Measurements from ENCODE around the gene LOC128125822.

Gene LOC128125822

GRCh38 chr6:63558278-63558677 lies 14.0 kb upstream of the LOC128125822 start:
- DNase-seq = no peak

- no peak for DNase-seq
Observed at GRCh38 chr6:63560801-63561287, 11.4 kb upstream of the LOC128125822 start.

- DNase-seq = no peak
Observed at GRCh38 chr6:63561288-63561687, 11.0 kb upstream of the LOC128125822 start.

- DNase-seq = no peak
Observed at GRCh38 chr6:63563235-63563634, 9.0 kb upstream of the LOC128125822 start.

- no peak for DNase-seq
Observed at GRCh38 chr6:63565058-63565726, 7.1 kb upstream of the LOC128125822 start.

GRCh38 chr6:63565727-63566596 lies 6.3 kb upstream of the LOC128125822 start:
- no peak for DNase-seq

- DNase-seq = no peak
Observed at GRCh38 chr6:63567966-63568365, 4.3 kb upstream of the LOC128125822 start.

GRCh38 chr6:63571361-63572043 lies 778 bp upstream of the LOC128125822 start:
- no peak for DNase-seq

GRCh38 chr6:63572747-63573075 lies 431 bp downstream of the LOC128125822 start:
- DNase-seq = no peak

- peak; percentile 83 for DNase-seq
Observed at GRCh38 chr6:63573076-63573898, 1.0 kb downstream of the LOC128125822 start.

- no peak for DNase-seq
Observed at GRCh38 chr6:63573899-63574553, 1.7 kb downstream of the LOC128125822 start.

- DNase-seq = no peak
Observed at GRCh38 chr6:63574554-63574900, 2.2 kb downstream of the LOC128125822 start.

GRCh38 chr6:63576147-63576772 lies 4.0 kb downstream of the LOC128125822 start:
- DNase-seq = no peak

GRCh38 chr6:63576985-63577712 lies 4.9 kb downstream of the LOC128125822 start:
- no peak for DNase-seq

- no peak for DNase-seq
Observed at GRCh38 chr6:63578757-63579156, 6.5 kb downstream of the LOC128125822 start.

GRCh38 chr6:63579937-63580703 lies 7.8 kb downstream of the LOC128125822 start:
- DNase-seq = no peak

GRCh38 chr6:63580704-63580961 lies 8.4 kb downstream of the LOC128125822 start:
- no peak for DNase-seq

GRCh38 chr6:63581355-63582013 lies 9.2 kb downstream of the LOC128125822 start:
- DNase-seq = no peak

GRCh38 chr6:63582579-63583231 lies 10.4 kb downstream of the LOC128125822 start:
- no peak for DNase-seq

All from femur (tissue), 1 donor.